Mucosa of gallbladder (tissue), 1 donor: ENCODE data around the gene PIGW. TPM values are rescaled to one million over a fixed set of nuclear protein-coding genes. Genes with fewer than 3 reads are reported as not detected.
A peak's percentile ranks its signal among the peaks of the same experiment; 100 is the strongest.
"Not testable (repeated sequence)": the region's sequence is repeated elsewhere in the genome, so short reads cannot be mapped to it uniquely, and the experiment has no call there.

ENCODE experiments used
- DNase-seq: peaks from one replicate; pipeline ENCODE4 v3.0.0-alpha.2; 2020; ENCODE audit warnings: low spot score
- total RNA-seq: library from RNA; stranded (reverse); gene quantifications from one replicate; pipeline ENCODE4 v1.2.1, GENCODE V29; 2021
- donor health status: DM: no; HTN: no; CAD: no.

PIGW gene
- total RNA-seq, 1 donor from 2014 or later, result 2.7 TPM

DNA sequence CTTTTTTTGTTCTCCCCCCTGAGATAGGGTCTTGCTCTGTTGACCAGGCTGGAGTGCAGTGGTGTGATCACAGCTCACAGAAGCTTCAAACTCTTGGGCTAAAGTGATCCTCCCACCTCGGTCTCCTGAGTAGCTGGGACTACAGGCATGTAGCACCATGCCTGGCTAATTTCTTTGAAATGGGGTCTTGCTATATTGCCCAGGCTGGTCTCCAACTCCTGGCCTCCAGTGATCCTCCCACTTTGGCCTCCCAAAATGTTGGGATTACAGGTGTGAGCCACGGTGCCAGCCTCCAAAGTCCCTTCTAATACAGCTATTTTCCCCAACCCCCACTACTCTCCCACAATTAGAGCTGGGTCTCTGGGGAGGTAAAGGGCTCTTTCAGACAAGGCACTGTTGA is 26.3 kb upstream of the PIGW start:
- not testable (repeated sequence) for DNase-seq

DNA sequence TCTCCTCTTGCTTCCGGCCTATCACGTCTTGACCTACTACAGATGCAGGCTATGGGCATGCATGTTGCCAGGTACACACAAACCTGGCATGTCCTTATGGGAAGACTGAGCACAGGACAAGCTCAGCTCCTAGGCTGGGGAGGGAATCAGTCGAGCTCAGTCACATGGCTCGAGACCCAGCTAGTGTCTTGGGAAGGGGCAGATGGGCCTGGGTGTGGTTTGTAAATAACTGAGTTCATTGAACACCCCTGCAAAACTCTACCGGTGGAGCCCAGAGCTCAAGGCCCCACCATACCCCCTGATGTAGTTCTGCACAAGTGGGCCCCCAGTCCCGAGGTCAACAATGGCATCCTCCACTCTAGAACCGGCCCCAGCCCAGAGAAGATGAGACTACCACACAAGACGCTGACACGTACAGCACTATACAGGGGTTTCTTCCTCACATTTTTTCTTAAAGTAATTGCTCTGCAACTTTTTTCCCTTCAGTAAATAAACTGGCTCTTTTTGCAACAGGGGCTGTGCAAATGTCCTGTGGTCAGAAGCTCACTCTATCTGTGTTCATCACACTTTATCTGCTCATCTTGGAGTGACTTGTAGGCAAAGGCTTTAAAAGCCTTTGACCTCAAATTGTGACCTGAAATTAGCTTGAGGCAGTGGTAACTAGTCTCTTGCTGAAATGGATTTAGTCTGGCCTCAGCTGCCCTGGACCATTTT is 25.4 kb upstream of the PIGW start:
- DNase-seq, result no peak

DNA sequence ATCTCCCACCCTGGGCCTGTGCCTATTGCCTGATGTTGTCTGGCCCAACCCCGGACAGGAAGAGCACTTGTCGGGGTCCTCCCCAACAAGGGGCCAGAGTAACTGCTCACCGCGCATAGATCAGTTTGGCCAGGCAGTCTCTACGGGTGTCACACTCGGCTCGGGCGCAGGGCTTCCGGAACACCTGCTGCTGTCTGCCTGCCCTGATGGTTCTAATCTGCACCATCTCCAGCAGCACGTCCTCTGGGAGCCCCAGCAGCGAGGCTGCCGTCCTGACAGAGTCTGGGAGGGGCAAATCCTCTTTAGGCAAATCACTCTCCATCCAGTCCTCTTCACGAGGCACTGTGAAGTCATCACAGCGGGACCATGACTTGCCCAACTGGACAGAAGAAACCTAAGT is 24.2 kb upstream of the PIGW start:
- no peak for DNase-seq

DNA sequence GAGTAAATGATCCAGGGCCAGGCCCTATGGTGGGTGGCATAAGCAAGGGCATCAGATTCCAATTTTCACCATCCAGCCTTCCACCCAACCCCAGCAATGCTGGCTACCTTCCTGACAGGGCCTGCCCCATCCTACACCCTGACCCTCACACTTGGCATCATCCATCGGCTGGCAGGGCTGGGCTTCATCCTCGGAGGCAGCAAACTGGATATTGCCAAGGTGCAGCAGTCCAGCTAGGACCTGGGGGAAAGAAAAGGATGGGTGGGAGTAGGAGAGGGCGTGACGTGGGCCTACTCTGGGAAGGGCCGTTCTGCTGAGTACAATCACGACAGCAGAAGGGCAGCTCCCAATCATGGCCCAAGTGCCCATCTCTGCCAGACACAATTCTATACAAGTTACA is 23.6 kb upstream of the PIGW start:
- DNase-seq, result no peak

DNA sequence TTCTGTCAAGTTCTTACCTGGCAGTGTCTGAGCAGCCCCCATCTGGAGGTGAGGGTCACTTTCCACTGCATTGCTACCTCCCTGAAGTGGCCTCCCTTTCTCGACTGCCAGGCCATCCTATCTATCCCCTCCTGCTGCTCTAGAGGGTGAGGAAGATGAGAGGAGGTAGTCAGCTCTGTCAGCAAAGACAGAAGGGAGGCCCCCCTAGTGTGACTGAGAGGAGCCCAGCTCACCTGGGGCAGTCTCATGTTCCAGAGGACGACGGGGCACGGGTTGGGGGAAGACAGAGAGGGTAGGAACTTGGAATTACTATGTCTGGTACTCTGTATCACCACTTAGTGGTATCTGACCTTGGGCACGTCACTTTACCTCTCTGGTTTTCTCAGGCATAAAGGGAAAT is 22.1 kb upstream of the PIGW start:
- DNase-seq, result no peak

DNA sequence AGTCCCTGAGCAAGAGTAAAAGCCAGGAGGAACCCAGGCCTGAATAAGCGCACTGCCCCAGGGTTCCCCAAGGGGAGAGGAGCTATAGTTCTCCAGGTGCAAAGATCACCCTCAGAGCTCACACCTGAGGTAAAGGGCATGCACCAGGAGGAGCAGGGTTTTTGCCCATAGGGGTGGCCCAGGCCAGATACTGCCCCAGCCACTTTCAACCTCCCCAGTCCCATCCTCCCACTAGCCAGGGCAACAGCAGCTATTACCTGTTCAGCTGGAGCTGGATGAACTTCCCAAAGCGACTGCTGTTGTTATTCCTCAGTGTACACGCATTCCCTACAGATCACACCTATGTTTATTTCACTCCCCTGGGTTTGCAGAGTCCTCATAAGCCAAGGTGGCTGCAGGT is 19.9 kb upstream of the PIGW start:
- no peak for DNase-seq

DNA sequence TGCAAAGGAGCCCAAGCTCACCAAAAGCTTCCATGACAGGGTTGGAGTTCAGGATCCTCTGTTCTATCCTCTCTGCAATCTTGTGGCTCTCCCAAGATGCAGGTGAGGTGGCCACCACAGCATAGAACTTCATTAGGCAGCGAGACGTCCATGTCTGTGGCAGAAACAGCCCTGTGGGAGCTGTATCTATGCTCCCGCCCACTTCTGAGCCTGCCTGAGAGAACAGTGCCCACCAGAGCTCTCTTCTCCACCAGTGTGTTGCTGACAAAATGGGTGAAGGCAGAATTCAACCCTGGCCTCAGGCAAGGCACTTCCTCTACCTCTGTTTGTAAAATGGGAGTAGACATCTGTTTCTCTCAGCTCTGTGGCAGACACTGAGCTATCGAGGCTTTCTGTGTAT is 18.9 kb upstream of the PIGW start:
- no peak for DNase-seq

DNA sequence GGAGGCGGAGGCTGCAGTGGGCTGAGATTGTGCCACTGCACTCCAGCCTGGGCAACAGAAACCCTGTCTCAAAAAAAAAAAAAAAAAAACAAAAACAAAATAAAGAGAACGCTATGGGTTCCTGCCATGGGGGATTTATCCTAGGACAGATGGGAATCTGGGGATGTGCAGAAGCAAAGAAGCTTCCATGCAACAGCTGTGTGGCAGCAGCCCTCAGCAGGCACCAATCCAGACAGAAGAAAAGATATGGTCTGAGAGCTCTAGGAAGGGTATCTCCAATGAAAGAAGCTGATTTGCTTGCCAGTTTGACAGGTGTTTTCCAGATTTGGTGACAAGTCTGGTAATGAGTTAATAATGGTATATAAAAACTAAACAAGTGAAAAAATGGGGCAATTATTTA is 11.7 kb upstream of the PIGW start:
- no peak for DNase-seq

DNA sequence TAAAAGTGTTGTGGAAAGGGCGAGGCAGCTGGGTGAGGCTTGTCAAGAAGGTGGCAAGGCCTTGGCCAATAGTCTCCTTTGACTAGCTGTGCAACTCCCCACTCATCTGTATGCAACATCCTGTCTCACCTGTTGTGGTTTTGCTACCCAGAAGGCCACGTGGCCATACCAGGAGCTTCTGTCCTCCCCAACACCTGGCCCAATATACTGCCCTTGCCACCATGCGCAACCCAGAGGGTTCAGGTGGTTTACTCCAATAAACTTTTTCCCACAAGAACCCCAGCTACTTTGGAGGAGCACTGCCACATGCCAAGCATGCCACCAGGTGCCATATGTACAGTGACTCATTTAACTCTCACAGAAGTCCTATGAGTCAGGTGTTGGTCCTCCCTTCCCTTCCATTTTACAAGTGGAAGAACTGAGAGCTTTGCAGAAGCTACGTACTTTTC is 10.3 kb upstream of the PIGW start:
- DNase-seq, result no peak

DNA sequence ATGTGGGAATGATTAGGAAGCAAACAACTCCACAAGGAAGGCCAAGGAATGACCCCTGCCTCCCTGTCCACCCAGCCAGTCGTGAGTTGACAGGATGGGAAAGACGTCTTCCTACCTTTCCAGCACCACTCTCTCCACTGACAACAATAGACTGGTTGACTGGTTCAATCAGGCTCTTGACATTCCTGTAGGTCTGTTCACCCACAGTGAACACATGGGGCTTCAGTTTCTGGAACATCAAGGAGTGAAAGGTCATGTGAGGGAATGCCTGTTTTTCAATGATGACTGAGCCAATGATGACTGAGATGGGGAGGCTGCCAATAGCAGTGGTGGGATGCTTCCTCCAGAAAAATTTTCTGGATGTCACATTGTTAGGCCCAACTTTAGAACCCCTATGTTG is 9.7 kb upstream of the PIGW start:
- no peak for DNase-seq

DNA sequence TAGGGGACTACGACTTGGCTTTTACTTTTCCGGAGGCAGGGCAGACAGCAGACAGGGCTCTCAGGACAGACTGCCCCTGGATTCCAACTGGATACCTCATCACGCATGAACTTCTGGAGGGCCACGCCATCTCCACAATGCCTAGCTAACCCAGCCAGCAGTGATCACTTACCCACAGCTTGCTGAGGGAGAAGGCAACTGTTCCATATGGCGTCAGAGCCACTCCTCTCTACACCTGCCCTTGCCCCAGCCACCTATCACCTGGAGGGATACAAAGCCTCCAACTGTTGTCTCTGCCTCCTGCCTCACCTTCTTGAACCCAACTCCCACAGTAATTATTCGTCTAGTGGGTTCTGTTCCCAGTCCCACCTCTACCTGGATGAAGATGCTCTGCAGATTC is 8.9 kb upstream of the PIGW start:
- no peak for DNase-seq

DNA sequence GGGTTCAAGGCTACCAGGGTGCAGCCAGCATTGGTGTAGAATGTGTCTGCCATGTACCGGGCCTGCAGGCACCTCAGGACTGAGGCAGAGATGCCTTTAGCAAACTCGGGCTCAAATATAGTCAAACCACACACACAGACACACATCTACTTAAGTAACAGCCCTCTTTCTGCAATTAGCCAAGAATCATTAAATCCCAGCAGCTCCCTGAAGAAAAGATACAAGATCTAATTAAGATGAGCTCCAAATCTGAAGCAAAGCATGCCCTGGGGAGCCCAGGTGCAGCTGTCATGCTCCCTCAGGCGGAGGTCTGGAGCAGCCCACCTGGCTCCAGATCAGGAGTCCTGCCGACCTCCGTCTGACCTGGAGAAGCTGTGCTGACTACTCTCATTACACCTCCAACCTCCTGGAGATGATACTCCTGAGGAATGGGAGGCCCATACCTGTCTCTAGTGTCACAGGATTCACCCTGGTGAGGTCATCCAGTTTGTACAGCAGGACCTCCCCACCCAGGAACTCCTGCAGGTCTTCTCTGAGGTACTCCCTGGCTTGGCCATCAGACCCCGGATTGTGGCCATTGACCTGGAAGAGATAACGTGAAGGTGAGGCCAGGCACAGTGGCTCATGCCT is 7.1 kb upstream of the PIGW start:
- no peak for DNase-seq

DNA sequence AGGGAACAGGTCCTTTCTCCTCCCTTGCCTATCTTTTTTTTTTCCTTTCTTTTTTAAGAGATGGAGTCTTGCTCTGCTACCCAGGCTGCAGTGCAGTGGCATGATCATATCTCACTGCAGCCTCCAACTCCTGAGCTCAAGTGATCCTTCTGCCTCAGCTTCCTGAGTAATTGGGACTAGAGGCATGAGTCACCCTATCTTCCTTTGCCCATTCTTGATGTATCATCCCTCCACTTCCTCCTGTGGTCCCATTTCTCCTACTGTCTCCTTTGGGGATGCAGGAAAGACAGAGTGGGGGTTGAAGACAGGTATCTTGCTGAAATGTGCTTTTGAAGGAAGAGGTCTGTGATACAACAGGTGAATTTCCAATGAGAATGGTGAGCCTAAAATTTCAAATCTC is 5.7 kb upstream of the PIGW start:
- no peak for DNase-seq

DNA sequence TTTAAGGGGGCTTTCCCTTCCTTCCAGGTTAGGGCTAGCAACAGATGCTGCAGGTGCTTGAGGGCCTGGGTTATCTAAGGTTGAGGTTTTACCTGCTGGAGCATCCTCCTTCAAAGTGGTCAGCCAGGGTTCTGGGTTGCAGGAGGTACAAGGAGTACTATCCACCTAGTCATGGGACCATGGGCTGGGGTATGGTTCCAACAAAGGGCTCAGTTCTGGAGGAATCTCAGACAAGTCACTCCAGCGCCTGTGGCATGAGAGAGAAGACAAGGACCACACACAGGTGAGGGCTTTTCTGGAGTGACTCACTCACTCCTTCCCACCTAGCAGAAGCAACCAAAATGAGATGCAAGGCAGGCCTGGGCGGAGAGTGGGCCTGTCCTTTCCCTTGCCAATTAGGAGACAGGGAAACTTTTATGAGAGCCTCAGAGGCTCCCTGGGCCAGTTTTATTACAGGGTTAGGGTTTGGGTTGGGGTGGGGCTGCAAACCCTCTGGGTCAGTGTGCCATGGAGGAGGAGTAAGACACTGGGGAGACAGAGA is 2.3 kb upstream of the PIGW start:
- peak; percentile 7 for DNase-seq

DNA sequence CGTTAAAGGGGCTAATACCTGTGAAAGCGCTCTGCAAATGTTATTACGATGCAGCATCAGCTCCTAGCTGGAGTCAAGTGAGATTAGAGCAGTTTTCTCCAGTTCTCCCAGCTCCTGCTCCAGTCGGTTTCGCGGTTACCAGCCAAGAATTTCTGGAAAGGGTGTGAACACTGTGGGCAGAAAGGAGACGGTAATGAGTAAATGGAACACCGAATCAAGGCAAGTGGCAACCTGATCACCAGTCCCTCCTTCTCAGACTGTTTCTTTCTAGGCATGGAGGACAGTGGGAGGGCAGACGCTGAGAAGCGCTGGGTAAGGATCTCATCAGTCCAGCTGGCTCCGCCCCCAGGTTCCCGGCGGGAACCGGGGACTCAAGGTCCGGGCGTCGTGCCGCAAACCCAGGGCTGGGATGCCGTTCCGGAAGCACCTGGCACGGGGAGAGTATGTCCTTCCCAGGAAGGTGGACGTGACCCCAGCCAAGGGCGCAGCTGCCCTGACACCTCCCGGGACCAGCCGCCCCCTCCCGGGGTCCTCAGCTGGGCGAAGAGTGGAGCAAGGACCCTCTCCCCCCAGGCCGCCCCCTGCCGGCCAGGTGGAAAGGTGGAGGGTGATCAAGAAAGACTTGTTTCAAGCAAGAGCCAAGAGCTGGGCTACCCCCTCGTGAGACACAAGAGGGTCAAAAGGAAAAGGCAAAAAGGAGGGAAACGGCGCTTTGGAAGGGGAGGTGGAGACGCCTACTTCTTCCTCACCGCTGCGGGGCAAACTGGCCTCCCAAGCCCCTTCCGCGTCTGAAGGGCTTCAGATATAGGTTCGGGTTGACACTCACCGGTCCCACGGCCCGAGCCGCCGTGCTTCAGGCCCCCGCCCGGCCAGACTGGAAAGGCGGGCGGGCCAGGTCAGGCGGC is 600 bp upstream of the PIGW start:
- DNase-seq, result peak; percentile 56

DNA sequence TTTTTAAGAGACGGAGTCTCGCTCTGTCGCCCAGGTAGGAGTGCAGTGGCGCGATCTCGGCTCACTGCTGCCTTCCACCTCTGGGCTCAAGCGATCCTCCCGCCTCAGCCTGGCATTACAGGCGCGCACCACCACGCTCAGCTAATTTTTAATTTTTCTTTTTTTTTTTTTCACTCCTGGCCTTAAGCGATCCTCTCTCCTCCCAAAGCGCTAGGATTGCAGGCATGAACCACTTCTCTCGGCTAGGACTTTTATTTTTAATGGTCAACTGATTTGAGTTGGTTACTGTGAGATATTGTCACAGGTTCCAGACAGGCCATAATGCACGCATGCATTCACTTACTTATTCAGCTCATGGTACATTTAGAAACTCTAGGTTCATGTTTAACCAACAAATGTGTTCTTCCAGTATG is 888 bp downstream of the PIGW start:
- no peak for DNase-seq

DNA sequence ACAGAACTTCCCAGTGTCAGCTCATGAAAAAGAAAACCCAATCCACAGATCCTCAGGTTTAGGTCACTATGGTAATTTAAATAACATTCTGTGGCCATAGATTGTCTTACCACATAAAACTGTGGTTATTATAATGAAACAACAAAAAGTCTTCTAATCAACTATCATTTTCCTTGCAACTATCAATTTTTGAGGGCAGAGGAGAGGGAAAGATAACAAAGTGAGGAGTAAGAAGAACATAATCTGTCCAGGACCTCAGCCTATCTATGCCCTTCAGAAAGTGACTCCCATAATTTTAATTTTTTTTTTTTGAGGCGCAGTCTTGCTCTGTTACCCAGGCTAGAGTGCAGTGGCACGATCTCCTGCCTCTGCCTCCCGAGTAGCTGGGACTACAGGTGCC is 5.9 kb downstream of the PIGW start:
- no peak for DNase-seq

DNA sequence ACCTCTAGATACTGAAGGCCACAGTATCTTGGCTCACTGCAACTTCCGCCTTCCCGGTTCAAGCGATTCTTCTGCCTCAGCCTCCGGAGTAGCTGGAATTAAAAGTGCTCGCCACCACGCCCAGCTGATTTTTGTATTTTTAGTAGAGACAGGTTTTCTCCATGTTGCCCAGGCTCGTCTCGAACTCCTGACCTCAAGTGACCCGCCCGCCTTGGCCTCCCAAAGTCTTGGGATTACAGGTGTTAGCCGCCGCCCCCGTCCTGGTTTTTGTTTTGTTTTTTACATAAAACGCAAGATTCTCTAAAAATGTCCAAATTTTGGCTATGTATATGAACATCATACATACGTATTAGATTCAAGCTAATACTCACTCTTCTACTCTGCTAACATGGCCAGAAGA is 8.0 kb downstream of the PIGW start:
- no peak for DNase-seq

DNA sequence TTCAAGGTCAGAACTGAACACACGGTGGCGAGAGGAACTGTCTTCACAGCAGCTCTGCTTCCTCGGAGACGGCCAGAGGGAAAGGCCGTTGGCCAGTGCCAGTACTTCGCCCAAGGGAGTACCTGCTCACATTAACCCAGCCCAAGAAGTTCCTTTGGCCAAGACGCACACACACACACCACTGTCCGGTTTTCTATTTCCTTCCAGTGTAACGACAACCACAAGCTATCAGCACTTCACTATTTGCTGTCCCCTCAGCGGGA is 9.2 kb downstream of the PIGW start:
- DNase-seq, result peak; percentile 39

DNA sequence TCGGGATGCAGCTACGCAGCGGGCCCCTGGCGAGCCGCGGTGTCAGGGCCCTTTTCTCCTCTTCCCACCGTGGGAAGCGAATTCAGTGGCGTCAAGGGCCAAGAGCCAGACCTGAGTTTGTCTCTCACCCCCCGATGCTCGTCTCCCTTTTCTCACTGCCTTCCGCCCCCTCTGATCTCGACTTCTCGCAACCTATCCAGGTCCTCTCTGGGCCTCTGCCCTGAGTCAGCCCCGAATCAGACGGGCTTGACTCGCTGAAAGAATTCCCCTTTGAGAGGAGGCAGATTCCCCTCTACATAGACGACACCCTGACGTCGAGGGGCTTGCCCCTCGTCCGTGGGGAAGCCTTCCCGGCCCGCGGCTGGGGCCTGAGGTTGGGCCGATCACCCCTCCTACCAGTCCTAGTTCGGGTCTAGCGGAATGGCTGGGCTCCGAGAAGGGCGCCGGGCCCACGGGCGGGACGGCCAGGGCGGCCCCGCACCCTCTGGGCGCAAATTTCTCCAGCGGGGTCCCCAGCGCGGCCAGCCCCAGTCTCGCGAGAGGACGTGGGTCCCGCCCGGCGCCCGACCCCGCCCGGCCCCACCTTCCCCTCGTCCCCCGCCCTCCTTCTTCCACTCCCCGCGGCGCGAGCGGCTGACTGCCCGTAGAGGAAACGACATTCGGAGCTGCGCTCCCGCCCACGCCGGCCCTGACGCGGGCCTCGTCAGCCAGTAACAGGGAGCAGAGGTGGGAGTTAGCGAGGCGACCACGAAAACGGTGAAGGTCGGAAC is 9.7 kb downstream of the PIGW start, which contains the start of gene GGNBP2:
Gene GGNBP2 (plus strand): TSS at position 613 of the 770 bp plus-strand sequence. CDS start 806 bp downstream, outside the sequence.
- DNase-seq, result peak; percentile 93

DNA sequence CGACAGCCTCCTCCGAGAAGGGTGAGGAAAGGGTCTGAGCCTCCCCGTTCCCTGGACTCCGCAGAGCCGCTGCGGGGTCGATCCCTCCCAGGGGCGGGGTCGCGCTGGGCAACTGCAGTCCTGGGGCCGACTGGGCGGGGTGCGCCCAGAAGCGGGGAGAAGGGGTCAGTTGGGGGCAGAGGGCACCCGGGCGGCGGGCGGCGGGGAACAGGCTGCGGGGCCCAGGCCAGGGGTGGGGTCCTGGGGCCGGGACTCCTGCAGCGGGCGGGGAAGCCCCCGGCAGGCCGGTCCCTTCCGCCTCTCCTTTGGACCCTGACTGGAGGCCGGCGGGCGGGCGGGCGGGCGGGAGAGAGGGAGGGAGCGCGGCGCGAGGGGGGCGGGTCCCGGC is 10.3 kb downstream of the PIGW start:
- DNase-seq, result no peak
